NB4 (cell line): ENCODE data around the gene CXCR4.

Experiments used
- POLR2A ChIP-seq: IDR thresholded peaks from 2 replicates; pipeline ENCODE4 v1.6.1; 2011; ENCODE audit warnings: mild to moderate bottlenecking; ENCODE audit not compliant: insufficient read length; ENCODE audit errors: extremely low read depth
- TF ChIP-seq, protein P1 (sequence below): IDR thresholded peaks from one replicate; pipeline ENCODE4 v1.5.1; 2012; ENCODE audit warnings: low read depth, low read length

DNA sequence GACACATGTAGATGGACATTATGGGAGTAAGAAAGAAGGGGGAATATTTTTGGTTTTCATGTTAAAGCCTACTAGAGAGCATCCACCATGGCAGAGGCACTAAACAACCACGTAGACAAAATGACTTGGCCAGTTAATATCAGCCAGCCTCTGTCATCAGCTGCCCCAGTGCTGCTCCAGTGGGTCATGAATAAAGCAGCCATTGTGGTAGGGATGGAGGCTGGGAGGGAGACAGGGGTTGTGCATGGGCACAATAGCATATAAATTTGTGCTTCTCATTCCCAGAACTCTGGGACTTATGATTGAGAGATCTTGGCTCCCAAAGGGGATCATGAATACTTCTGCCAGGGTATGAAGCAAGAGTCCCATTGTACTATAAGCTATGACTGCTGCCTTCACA is 31.1 kb upstream of the CXCR4 start:
- TF ChIP-seq, protein P1, sequence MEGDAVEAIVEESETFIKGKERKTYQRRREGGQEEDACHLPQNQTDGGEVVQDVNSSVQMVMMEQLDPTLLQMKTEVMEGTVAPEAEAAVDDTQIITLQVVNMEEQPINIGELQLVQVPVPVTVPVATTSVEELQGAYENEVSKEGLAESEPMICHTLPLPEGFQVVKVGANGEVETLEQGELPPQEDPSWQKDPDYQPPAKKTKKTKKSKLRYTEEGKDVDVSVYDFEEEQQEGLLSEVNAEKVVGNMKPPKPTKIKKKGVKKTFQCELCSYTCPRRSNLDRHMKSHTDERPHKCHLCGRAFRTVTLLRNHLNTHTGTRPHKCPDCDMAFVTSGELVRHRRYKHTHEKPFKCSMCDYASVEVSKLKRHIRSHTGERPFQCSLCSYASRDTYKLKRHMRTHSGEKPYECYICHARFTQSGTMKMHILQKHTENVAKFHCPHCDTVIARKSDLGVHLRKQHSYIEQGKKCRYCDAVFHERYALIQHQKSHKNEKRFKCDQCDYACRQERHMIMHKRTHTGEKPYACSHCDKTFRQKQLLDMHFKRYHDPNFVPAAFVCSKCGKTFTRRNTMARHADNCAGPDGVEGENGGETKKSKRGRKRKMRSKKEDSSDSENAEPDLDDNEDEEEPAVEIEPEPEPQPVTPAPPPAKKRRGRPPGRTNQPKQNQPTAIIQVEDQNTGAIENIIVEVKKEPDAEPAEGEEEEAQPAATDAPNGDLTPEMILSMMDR, result no peak
- no peak for TF ChIP-seq POLR2A
